Activated T-cell treated with anti-CD3 and anti-CD28 coated beads, Interleukin-2, amount 50 U/mL, for 48 hours (primary cell): Measurements from ENCODE around the gene TPRG1L.
"Not testable (repeated sequence)": the region's sequence is repeated elsewhere in the genome, so short reads cannot be mapped to it uniquely, and the experiment has no call there.

Source experiments
- DNase-seq, 2 experiments: peaks; one replicate each; pipeline ENCODE4 v3.0.0-alpha.2; 2020

Gene TPRG1L

DNA sequence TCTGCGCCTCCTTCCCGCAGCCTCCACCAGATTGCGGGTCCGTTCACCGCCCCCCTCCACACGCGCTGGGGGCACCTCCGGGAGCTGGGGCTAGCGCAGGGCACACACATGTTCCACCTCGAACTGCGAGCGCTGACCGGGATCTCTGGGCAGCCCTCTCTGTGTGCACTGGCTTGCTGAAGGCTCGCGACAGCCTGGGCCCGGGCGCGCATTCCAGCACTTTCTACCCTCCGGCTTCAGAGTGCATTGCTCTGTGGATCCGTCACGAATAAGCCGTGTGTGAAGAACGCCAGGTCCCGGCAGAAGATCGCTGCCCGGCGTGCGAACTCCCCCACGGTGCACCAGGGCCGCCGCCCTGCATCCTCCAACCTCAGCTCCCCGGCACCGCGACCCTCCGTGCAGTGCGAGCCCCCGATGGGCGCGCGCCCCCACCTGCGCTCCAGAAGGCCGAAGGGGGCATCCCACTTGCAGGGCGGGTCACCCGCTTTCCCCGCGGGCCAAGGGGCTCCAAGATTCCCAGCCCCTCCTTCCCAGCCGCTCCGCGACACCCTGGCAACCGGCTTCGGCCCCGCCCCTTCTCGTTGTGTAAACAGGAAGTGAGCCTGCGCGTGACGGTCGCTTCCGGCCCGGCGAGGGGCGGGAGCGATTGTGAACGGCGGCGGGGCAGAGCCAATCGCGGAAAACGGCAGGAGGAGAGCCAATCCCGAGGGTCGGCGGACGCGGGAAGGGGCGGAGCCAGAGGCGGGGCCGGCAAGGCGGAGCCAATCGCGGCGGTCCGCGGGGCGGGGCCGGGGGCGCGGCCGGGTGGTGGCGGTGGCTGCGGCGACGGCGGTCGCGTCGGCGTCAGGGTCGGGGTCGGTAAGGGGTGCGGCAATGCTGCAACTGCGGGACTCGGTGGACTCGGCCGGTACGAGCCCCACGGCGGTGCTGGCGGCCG lies at the start of gene TPRG1L:
TSS of gene TPRG1L (plus strand) at position 816 of the 937 bp plus-strand sequence. CDS start at position 874, 58 bp downstream.
- DNase-seq: peak; percentile 98 to 99

DNA sequence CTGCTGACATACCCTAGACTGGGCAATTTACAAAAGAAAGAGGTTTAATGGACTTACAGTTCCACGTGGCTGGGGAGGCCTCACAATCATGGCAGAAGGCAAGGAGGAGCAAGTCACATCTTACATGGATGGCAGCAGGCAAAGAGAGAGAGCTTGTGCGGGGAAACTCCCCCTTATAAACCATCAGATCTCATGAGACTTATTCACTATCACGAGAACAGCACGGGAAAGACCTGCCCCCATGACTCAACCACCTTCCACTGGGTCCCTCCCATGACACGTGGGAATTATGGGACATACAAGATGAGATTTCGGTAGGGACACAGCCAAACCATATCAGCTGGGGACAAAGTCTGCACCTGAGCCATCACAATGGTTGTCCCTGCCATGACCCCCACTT lies 49.3 kb upstream of the TPRG1L start:
- DNase-seq: not testable (repeated sequence)

DNA sequence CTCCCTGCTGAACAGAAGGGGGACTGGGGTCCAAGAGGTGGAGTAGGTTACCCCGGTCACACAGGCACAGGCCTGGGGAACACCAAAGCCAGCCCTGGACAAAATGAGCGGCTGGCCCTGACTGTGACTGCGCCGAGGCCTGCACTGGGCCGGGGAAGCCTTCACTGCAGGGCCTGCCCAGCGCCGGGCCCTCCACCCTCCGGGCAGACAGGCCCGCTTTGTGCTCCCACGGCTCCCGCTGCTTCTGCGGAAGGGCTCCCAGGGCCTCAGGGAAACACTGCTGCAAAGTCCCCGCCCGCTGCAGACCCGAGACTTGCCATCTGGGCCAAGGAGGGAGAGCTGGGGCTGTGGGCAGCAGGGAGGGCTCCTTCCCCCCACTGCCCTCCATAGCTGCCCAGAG lies 48.8 kb upstream of the TPRG1L start:
- DNase-seq: no peak

DNA sequence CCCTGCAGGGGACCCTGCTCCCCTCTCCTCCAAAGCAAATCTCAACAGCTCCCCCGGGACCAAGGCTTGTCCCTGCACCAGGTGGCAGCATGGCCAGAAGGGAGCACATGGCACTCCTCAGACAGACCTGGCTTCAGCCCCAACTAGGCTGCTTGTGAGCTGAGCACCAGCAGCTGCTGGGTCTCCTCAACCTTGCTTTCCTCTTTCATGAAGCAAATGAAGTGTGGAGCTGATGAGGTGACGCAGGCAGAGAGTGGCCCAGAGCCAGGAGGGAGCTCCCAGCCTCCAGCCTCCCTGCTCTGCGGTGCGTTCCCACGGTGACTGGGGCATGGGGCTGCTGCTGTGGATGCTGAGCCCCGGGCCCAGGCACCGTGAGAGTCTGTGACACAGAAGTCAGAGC lies 47.5 kb upstream of the TPRG1L start:
- DNase-seq: no peak

DNA sequence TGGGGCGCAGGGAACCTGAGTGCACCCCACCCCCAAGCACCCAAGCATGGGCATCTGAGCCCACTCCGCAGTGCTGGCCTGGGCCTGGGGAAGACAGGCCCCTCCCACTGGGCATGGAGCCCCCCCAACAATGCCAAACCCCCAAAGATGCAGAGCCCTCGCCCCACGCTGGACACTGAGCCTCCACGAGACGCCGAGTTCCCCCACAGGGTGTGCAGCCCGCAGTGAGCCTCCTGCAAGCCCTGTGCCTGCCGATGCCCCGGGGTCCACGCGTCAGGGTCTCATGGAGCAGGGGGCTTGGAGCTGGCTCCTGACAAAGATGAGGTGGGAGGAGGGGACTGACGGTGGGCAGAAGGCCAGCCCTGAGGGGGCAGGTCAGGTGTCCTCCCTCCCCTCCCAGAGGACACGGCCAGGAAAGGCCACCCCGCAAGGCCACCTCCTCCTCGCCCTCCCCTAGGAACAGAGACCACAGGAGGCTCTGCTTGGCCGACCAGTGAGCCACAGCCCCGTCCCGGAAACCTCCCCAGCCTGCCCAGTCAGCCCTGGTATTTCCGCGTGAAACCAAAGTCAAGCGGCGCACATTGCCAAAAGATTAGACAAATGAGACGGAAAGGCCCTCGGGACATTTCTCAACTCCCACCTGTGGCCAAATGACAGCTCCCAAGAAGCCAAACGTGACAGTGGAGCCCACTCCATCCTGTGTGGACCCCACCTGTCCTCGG lies 46.9 kb upstream of the TPRG1L start:
- DNase-seq: no peak

DNA sequence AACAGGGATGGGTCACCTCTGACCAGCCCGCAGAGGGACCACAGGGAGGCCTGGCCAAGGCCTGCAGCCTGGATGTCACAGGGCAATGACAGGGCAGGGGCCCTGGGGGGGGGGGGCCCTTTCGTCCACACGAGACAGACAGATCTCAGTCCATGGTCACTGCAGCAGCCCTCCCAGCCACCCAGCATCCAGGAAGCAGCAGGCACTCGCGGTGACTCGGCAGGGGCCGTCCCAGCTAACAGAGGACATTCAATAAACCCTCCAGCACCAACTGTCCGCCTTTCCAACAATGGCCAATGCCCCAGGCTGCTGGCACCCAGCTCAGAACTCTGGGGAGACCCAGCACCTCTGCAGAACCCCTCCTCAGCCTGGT lies 46.4 kb upstream of the TPRG1L start:
- DNase-seq: no peak

DNA sequence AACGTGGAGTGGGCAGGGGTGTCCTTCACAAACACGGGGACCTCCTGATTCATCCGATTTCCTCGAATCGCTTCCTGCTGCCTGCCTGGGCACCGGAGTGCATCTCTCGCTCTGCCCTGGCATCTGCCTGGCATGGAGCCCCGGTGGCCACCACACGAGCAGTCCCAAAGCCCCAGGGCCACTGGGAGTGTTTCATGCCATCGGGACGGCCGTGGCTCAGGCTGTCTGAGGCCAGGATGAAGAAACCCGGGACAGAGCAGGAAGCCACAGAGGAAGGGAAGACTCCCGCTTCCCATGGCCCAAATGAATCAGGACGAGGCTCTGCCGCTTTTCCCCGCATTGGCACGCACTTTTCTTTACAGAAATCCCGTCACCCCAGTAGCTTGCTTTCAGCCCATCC lies 45.9 kb upstream of the TPRG1L start:
- DNase-seq: no peak

DNA sequence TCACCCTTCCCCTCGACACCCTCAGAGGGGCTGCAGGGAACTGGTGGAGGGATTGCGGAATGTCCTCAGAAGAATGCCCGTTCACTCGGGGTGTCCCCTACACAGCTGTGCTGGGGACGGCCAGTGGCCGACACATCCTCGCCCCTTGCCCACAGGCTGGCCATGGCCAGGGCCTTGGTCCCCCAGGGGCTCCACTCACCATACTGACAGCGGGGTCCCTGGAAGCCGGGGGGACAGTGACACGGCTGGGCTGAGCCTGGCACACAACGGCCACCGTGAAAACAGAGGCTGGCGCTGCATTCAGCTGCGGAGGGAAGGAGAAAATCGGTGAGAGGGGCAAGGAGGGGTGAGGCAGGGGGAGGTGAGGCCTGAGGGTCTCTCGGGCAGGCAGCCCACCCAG lies 45.2 kb upstream of the TPRG1L start:
- DNase-seq: no peak

DNA sequence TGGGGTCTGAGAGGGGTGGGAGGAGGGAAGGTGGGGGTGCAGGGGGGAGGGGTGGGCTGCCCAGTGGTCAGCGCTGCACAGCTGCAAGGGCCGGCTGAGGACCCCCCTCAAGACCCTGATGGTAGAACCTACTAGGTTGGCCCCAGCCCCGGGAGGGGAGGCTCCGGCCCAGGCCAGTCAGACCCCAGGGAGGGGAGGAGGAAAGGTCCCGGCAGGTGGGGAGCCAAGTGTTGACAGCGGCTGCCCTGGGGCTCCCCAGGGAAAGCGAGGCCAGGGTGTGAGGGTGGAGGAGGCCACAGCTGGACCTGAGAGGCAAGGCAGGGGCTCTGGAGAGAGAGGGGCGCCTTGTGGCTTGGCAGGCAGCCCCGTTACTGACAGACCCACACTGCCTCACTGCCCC lies 44.6 kb upstream of the TPRG1L start:
- DNase-seq: no peak

DNA sequence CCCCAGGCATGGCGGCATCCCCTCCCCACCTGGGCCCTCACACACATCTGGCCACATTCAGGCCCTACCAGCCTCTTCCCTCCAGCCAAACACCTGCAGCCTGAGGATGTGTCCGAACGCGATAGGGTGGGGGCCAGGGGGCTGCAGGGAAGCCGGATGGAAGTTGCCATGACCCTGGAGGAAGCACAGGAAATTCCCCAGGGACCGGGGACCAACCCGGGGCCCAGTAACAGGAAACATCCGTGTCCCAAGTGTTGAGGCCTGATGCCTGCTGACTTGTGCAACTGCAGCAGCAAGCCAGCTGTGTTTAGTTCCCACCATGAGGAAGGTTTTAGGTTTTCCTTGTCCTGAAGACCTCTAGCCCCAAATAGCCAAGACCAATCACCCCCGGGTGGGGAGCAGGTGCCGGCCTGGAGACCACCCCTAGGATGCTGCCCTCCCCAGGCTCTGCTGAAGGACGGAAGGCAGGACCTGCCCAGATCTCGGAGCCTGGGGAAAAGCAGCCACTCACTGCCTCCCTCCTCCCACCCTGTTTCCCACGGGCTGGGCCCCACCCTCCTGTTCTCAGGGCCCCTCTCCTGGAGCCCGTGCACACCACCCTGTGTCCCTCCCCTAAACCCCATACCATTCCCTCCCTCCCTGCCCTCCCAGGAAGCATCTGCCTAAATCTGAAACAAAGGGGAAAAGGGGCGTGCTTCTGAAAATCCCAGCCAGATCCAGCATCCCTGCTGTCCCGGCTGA lies 43.3 kb upstream of the TPRG1L start:
- DNase-seq: no peak

DNA sequence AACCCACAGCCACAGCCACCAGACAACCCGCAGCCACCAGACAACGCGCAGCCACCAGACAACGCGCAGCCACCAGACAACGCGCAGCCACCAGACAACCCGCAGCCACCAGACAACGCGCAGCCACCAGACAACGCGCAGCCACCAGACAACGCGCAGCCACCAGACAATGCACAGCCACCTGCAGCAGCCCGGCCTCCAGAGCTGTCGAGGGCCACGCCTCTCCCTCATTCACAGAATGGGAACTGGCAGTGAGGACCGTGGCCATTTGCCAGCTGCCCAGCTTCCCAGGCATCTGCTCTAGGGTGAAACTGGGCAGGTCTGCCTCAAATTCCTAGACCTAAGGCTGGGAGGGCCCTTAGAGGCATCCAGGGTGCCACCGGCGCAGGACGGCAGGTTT lies 41.1 kb upstream of the TPRG1L start:
- not testable (repeated sequence) for DNase-seq

DNA sequence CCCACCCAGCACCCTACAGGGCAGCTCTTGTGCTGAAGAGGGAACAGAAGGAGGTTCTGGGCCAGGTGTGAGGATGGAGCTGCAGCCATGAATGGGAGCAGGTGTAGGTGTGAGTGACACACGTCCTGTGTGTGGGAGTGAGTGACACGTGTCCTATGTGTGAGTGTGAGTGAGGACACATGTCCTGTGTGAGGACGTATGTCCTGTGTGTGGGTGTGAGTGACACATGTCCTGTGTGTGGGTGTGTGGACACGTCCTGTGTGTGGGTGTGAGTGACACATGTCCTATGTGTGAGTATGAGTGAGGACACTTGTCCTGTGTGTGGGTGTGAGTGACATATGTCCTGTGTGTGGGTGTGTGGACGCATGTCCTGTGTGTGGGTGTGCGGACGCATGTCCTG lies 39.9 kb upstream of the TPRG1L start:
- peak; percentile 35 to 47 for DNase-seq

DNA sequence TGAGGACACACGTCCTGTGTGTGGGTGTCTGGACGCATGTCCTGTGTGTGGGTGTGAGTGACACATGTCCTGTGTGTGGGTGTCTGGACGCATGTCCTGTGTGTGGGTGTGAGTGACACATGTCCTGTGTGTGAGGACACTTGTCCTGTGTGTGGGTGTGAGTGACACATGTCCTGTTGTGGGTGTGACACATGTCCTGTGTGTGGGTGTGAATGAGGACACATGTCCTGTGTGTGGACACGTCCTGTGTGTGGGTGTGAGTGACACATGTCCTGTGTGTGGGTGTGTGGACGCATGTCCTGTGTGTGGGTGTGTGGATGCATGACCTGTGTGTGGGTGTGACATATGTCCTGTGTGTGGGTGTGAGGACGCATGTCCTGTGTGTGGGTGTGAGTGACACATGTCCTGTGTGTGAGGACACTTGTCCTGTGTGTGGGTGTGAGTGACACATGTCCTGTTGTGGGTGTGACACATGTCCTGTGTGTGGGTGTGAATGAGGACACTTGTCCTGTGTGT lies 39.4 kb upstream of the TPRG1L start:
- peak; percentile 27 to 45 for DNase-seq

DNA sequence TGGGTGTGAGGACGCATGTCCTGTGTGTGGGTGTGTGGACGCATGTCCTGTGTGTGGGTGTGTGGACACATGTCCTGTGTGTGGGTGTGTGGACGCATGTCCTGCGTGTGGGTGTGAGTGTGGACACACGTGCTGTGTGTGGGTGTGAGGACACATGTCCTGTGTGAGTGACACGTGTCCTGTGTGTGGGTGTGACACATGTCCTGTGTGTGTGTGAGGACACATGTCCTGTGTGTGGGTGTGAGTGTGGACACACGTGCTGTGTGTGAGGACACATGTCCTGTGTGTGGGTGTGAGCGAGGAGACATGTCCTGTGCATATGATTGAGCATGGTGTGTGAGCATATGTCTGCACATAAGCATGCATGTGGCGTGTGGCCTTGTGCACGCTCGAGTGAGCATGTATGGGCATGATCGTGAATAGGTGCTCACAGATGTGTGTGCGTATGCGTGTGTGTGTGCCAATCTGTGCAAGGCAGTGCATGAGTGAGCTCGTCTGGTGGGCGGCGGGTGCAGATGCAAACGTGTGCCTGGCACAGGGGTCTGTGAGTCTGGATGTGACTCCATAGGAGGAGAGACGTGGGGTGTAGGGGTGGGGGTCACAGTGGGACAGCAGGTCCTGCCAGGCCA lies 38.8 kb upstream of the TPRG1L start:
- DNase-seq: no peak

DNA sequence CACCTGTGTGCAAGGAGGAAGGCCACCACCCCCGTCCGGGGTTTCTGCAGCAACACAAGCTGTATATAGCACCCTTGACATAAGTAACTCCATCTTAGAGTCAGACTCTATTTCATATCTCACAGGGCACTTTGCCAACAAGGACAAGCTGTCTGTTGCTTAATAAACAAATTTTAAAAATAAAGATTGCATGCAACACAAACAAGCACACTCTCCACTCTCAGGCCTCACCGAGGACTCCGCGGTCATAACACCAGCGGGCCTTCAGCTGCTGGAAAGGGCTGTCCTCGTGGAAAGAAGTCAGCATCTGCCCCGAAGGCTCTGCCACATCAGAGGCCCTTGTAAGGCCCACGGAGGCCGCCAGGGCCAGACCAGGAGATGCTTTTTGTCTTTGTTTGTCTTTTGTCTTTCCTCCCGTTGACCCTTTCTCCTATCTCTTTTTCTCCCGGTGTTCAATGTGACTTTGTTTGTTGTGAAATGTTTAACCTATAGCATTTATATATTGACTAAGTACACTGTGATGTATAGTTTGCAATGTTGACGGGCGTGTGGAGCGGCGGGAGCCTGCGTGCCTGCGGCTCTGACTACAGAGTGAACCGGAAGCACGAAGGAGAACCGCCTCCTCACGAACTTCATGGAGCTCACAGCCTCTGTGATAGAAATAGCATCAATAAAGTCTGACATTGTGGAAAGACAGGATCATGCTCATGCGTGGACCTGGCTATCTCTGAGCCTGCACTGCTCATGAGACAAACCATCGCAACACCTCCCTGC lies 37.6 kb upstream of the TPRG1L start:
- no peak for DNase-seq

DNA sequence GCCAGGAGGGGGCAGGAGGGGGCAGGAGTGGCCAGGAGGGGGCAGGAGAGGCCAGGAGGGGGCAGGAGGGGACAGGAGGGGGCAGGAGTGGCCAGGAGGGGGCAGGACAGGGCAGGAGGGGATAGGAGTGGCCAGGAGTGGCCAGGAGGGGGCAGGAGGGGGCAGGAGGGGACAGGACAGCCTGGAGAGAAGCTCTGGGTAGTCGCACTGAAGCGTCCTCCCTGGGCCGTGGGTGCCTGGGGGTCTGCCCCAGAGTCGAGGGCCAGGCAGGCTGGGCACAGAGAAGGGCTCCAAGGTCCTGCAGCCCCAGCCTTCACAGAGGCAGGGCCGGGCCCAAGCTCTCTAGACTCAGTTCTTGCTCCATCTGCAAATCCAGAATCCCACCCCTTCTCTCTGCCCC lies 36.4 kb upstream of the TPRG1L start:
- DNase-seq: no peak

DNA sequence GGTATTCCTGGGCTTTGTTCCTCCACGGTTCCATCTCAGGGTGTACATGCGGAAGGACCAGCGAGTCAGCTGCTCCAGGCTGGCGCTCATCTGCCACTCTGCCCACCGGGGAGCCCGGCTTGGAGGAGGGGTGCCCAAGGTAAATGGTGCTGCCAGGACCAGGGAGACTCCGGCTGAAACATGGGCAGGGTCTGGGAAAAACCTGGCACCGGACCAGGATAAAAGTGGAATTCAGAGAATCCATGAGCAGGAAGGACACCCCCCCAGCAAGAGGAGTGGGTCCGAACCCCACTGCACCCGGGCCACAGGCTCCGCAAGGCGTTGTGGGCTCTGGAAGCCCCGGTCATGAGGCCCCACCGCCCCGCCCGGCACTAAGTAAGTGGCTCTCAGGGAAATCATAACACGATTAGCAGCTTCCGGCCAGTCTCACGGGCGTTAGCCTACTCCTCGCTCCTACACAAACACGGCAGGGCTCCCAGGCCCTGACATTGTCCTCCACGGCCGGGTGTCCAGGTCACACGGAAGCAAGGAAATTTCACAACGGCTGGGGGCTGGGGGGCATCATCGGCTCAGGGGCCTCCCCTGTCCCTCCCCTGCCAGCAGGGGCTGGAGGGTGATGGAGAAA lies 34.6 kb upstream of the TPRG1L start:
- no peak for DNase-seq

DNA sequence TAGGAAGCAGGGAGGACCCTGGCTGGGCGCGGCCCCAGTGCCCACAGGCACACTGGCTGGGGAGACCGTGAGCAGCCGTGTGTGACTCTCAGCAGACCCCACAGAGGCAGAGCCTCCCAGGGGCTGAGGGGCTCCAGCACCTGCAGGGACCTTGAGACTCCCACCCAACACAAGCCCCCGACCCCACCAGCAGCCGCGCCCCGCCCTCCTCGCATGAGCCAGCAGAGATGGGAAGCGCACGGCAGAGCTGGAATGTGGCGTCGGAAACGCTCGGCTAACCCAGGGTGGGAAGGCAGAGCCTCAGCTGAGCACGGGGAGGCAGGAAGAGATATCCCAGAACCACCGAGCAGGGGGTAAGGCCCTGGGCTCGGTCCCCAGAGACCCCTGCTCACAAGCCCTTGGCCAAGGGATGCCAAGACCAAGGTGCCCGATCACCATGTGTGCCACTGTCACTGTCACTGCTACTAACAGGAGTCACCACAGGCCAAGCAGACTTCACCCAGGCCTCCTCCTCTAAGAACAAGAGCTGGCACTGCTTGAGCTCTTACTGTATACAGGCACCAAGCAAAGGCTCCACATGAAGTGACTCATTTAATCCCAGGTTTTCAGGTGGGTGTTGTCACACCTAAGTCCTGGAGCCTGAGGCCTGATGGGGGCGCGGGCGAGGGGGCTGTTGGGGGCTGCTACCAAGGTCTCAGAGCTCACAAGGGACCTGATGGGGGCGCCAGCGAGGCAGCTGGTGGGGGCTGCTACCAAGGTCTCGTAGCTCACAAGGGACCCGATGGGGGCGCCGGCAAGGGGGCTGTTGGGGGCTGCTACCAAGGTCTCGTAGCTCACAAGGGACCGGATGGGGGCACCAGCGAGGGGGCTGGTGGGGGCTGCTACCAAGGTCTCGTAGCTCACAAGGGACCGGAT lies 33.6 kb upstream of the TPRG1L start:
- DNase-seq: no peak

DNA sequence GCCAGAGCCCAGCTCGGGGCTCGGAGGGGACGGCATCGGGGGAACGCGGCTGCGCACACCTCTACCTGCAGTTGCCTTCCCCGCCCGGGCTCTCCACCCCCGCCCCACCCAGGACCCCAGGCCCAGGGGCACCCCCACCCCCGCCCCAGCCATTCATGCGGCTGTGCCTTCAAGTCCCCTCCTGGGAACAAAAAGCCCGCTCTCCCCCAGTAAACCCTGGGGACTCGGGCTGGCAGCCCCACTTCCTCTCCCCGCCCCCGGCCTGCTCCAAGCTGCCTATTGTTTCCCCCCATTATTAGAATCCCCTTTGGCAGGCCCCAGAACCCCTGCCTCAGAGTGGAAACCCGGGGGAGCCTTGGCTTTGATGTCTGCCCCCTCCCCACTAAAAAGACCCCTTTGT lies 31.5 kb upstream of the TPRG1L start:
- no peak for DNase-seq

DNA sequence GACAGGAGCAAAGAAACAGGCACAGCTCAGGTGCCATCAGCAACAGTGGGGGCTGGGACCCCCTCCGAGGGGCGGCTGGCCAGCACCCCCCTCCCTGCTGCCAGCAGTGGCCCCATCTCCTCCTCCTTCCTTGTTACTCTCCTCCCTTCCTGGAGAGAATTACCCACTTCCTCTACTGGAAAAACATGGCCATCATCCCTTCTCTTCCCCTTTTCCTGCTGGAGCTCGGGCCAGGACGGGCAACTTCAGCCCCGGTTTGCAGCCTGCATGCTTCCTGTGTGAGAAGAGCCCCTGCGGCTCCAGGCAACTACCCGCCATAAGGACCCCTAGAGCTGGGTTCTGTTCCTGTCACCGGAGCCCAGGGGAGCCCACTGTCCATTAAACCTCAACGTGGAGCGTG lies 31.1 kb upstream of the TPRG1L start:
- DNase-seq: no peak
